ENCODE measurements around the gene AMHR2. TPM values are rescaled to one million over a fixed set of nuclear protein-coding genes. Genes with fewer than 3 reads are reported as not detected.
"Not testable (repeated sequence)": the region's sequence is repeated elsewhere in the genome, so short reads cannot be mapped to it uniquely, and the experiment has no call there.

AMHR2 gene
- total RNA-seq, 4 donors from 2014 or later = 0.40 TPM; not detected in 3

DNA sequence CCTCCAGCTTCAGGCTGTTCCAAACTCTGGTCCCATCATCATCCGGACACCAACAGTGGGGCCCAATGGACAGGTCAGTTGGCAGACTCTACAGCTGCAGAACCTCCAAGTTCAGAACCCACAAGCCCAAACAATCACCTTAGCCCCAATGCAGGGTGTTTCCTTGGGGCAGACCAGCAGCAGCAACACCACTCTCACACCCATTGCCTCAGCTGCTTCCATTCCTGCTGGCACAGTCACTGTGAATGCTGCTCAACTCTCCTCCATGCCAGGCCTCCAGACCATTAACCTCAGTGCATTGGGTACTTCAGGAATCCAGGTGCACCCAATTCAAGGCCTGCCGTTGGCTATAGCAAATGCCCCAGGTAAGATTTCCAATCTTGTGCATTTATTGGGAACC is 40.4 kb upstream of the AMHR2 start:
- peaks cover 28 to 29% of the 10 kb centered on the region in 2 donors for H3K36me3 ChIP-seq
- H3K27ac ChIP-seq = no peak overlapping the region
- no peaks in the 10 kb centered on the region for H3K27me3 ChIP-seq
- H3K4me1 ChIP-seq = peaks cover 44 to 72% of the 10 kb centered on the region in 2 donors
- no peak for TF ChIP-seq POLR2A (IDR thresholded peaks at IDR 0.05)
- TF ChIP-seq, protein P1, sequence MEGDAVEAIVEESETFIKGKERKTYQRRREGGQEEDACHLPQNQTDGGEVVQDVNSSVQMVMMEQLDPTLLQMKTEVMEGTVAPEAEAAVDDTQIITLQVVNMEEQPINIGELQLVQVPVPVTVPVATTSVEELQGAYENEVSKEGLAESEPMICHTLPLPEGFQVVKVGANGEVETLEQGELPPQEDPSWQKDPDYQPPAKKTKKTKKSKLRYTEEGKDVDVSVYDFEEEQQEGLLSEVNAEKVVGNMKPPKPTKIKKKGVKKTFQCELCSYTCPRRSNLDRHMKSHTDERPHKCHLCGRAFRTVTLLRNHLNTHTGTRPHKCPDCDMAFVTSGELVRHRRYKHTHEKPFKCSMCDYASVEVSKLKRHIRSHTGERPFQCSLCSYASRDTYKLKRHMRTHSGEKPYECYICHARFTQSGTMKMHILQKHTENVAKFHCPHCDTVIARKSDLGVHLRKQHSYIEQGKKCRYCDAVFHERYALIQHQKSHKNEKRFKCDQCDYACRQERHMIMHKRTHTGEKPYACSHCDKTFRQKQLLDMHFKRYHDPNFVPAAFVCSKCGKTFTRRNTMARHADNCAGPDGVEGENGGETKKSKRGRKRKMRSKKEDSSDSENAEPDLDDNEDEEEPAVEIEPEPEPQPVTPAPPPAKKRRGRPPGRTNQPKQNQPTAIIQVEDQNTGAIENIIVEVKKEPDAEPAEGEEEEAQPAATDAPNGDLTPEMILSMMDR (IDR thresholded peaks at IDR 0.05) = no peak
- peak overlapping the region in 1 of 3 donors; percentile 8 for H3K4me3 ChIP-seq (replicated peaks in 1 of 3)
- WGBS, 2 donors = 63 to 77% methylated on average over 1 to 2 of the region's 2 CpGs
- H3K9me3 ChIP-seq = no peaks in the 10 kb centered on the region
- DNase-seq = no peak
- intact Hi-C loops (cut with DNase I) = no loop called here

DNA sequence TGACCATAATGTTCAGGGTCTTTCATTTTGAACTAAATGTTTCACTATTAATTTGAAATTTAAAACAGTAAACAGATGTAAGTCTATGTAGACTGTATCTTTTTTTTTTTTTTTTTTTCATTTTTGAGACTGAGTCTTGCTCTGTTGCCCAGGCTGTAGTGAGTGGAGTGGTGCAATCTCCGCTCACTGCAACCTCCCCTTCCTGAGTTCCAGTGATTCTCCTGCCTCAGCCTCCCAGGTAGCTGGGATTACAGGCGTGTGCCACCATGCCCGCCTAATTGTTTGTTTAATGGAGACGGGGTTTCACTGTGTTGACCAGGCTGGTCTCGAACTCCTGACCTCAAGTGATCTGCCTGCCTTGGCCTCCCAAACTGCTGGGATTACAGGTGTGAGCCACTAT is 37.3 kb upstream of the AMHR2 start:
- H3K4me3 ChIP-seq (replicated peaks in 1 of 3) = not testable (repeated sequence)

DNA sequence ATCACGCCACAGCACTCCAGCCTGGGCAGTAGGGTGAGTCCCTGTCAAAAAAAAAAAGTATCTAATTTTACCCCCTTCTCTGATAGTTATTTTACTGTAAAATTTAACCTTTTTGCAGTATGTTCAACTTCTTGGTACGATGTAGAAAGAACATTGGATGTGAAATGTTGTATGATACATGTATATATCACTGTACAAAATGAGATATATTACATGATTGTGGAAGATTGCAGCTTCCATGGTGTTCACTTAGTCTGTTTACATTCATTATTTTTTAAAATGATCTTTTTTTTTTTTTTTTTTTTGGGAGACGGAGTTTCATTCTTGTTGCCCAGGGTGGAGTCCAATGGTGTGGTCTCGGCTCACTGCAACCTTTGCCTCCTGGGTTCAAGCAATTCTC is 34.7 kb upstream of the AMHR2 start:
- no peaks in the 10 kb centered on the region for H3K27me3 ChIP-seq
- no peak overlapping the region for H3K27ac ChIP-seq
- no peak for TF ChIP-seq POLR2A (IDR thresholded peaks at IDR 0.05)
- TF ChIP-seq, protein P1 (IDR thresholded peaks at IDR 0.05) = no peak
- WGBS, 2 donors = 98 to 99% methylated on average over 4 of the region's 4 CpGs
- intact Hi-C loops (cut with DNase I) = no loop called here
- peaks cover 33 to 65% of the 10 kb centered on the region in 2 donors for H3K4me1 ChIP-seq
- no peak overlapping the region for H3K4me3 ChIP-seq (replicated peaks in 1 of 3)
- peaks cover 11 to 12% of the 10 kb centered on the region in 2 donors for H3K36me3 ChIP-seq
- no peak for DNase-seq
- H3K9me3 ChIP-seq = no peaks in the 10 kb centered on the region

More for the DNA sequence above, 37.3 kb upstream of the AMHR2 start:
- H3K36me3 ChIP-seq = peaks cover 28 to 29% of the 10 kb centered on the region in 2 donors
- H3K9me3 ChIP-seq; DNase-seq; H3K27me3 ChIP-seq; intact Hi-C loops (cut with DNase I); H3K27ac ChIP-seq: not testable (repeated sequence)
- H3K4me1 ChIP-seq = peaks cover 55 to 84% of the 10 kb centered on the region in 2 donors
- 91 to 96% methylated on average over 5 of the region's 5 CpGs for WGBS, 2 donors

DNA sequence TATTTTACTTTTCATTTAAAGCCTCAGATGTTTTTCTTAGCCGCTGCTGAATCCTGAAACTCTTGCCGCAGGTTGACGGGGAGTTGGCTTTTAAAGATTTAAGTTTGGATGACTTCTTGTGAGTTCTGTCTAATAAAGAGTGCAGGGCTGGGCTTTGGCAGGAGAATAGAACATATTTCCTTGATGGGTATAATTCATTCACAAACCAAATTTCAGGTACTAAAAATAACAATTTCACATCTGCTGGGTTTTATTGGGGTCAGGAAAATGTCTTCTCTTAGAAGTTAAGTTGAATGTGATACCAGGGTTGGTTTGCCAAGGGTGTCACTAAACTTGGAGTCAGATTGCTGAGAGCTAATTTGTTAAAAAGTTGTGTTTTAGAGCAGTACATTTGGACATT is 34.0 kb upstream of the AMHR2 start:
- no peak overlapping the region for H3K4me3 ChIP-seq (replicated peaks in 1 of 3)
- no peak overlapping the region for H3K27ac ChIP-seq
- no peaks in the 10 kb centered on the region for H3K27me3 ChIP-seq
- peaks cover 27 to 58% of the 10 kb centered on the region in 2 donors for H3K4me1 ChIP-seq
- no peaks in the 10 kb centered on the region for H3K9me3 ChIP-seq
- intact Hi-C loops (cut with DNase I) = no loop called here
- 78 to 80% methylated on average over 3 of the region's 3 CpGs for WGBS, 2 donors
- TF ChIP-seq POLR2A (IDR thresholded peaks at IDR 0.05) = no peak
- TF ChIP-seq, protein P1 (IDR thresholded peaks at IDR 0.05) = no peak
- peaks cover 5 to 6% of the 10 kb centered on the region in 2 donors for H3K36me3 ChIP-seq
- DNase-seq = no peak

DNA sequence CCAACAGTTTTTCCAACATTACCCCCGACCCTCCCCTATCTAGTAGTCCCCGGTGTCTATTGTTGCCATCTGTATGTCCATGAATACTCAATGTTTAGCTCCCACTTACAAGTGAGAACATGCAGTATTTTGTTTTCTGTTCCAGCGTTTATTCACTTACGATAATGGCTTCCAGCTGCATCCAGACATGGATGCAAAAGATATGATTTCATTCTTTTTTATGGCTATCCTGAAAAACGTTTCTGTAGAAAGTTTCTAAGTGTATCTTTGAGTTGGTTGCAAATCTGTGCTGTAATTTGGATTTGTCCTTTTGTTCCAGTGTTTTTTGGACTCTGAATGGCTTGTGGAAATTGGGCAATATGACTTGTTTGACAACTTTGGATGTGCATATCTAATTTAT is 31.9 kb upstream of the AMHR2 start:
- Histone ChIP-seq H3K36me3 (no peaks in the 10 kb centered on the region), H3K27me3 (no peaks in the 10 kb centered on the region), H3K27ac (no peak overlapping the region), H3K9me3 (no peaks in the 10 kb centered on the region), H3K4me1 (peaks cover 20 to 42% of the 10 kb centered on the region in 2 donors), H3K4me3 (replicated peaks in 1 of 3) (no peak overlapping the region)
- TF ChIP-seq, protein P1 (IDR thresholded peaks at IDR 0.05) = no peak
- no peak for TF ChIP-seq POLR2A (IDR thresholded peaks at IDR 0.05)
- DNase-seq = no peak
- intact Hi-C loops (cut with DNase I) = no loop called here
- 63 to 74% methylated on average over 5 of the region's 5 CpGs for WGBS, 2 donors

DNA sequence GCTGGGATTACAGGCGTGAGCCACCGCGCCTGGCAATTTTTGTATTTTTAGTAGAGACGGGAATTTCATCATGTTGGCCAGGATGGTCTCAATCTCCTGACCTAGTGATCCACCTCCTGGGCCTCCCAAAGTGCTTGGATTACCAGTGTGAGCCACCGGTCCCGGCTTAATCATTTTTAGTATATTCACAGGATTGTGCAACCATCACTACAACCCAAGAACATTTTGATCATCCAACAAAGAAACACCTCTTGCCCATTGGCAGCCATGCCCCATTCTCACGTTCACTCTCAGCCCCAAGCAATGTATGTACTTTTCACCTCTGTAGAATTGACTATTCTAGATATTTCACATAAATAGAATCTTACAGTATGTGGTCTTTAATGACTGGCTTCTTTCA is 23.8 kb upstream of the AMHR2 start:
- Histone ChIP-seq H3K4me1 (peaks cover 0 to 4% of the 10 kb centered on the region in 2 donors), H3K9me3 (no peaks in the 10 kb centered on the region), H3K36me3 (no peaks in the 10 kb centered on the region), H3K27ac (no peak overlapping the region), H3K27me3 (no peaks in the 10 kb centered on the region), H3K4me3 (replicated peaks in 1 of 3) (no peak overlapping the region)
- intact Hi-C loops (cut with DNase I) = no loop called here
- TF ChIP-seq, protein P1 (IDR thresholded peaks at IDR 0.05) = no peak
- TF ChIP-seq POLR2A (IDR thresholded peaks at IDR 0.05) = no peak
- WGBS, 2 donors = 97 to 98% methylated on average over 7 of the region's 7 CpGs
- DNase-seq = no peak

DNA sequence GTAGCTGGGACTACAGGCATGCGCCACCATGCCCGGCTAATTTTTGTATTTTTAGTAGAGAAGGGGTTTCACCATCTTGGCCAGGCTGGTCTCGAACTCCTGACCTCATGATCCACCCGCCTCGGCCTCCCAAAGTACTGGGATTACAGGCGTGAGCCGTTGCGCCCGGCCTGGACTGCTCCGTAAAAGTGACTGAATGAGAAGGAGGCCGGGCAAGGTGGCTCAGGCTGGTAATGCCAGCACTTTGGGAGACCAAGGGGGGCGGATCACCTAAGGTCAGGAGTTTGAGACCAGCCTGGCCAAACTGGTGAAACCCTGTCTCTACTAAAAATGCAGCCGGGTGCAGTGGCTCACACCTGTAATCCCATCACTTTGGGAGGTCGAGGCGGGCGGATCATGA is 21.3 kb upstream of the AMHR2 start:
- 94 to 97% methylated on average over 14 to 16 of the region's 16 CpGs for whole genome bisulfite sequencing, 2 donors
- H3K27me3 ChIP-seq; H3K27ac ChIP-seq; DNase-seq; intact Hi-C loops (cut with DNase I); H3K9me3 ChIP-seq; H3K4me1 ChIP-seq; H3K4me3 ChIP-seq (replicated peaks in 1 of 3): not testable (repeated sequence)
- H3K36me3 ChIP-seq = peaks cover 9 to 10% of the 10 kb centered on the region in 2 donors
